WTC11 (cell line): Measurements from ENCODE around the gene TNFAIP8L1. TPM values are rescaled to one million over a fixed set of nuclear protein-coding genes. Genes with fewer than 3 reads are reported as not detected.

Experiments used
- ATAC-seq: fragments of 200-7000 bp; cut with Tn5 transposase; 2 replicates; pipeline ENCODE4 v1.10.0; 2021; ENCODE audit warnings: mild to moderate bottlenecking, moderate library complexity
- CTCF ChIA-PET: fragments of 300-600 bp; sonication (Branson Sonifier 250); formaldehyde crosslinking; loops from one replicate; lab custom pipeline; 2021; ENCODE audit warnings: antibody characterized with exemption; lab: Charles Lee
- POLR2A ChIA-PET: fragments of 350-600 bp; sonication (Branson Sonifier 250); formaldehyde crosslinking; loops from one replicate; lab custom pipeline; 2021; ENCODE audit warnings: antibody characterized with exemption; lab: Charles Lee
- DNase-seq: peaks from one replicate; pipeline ENCODE4 v3.0.0; 2021; ENCODE audit warnings: low spot score
- H3K27ac Mint-ChIP-seq: 2 replicates; pipeline ENCODE4 v1.8.0; 2021; ENCODE audit warnings: mixed read lengths
- H3K27me3 Mint-ChIP-seq: 2 replicates; pipeline ENCODE4 v1.8.0; 2021; ENCODE audit warnings: low read depth, mild to moderate bottlenecking, moderate library complexity, mixed read lengths
- H3K36me3 Mint-ChIP-seq: 2 replicates; pipeline ENCODE4 v1.8.0; 2021; ENCODE audit warnings: mixed read lengths
- H3K4me1 Mint-ChIP-seq: 2 replicates; pipeline ENCODE4 v1.8.0; 2022; ENCODE audit warnings: mixed read lengths
- H3K4me3 Mint-ChIP-seq: 2 replicates; pipeline ENCODE4 v1.8.0; 2021; ENCODE audit warnings: mild to moderate bottlenecking, moderate library complexity, mixed read lengths
- H3K9me3 Mint-ChIP-seq: 2 replicates; pipeline ENCODE4 v1.8.0; 2021; ENCODE audit warnings: mixed read lengths
- ETV6 ChIP-seq: sonication (generic); formaldehyde crosslinking; IDR thresholded peaks from 2 replicates; pipeline ENCODE4 v1.8.1; 2022; ENCODE audit warnings: mild to moderate bottlenecking, missing genetic modification reagents
- HMGA2 ChIP-seq: fragments of 250-450 bp; sonication (Bioruptor Pico); IDR thresholded peaks from 2 replicates; pipeline ENCODE4 v1.4.0; 2021; ENCODE audit warnings: mild to moderate bottlenecking, moderate library complexity
- MYBL2 ChIP-seq: sonication (generic); formaldehyde crosslinking; IDR thresholded peaks from 2 replicates; pipeline ENCODE4 v1.8.1; 2023; ENCODE audit warnings: mild to moderate bottlenecking, moderate library complexity, missing genetic modification reagents
- NR2C2 ChIP-seq: sonication (generic); formaldehyde crosslinking; IDR thresholded peaks from 2 replicates; pipeline ENCODE4 v1.8.0; 2022; ENCODE audit warnings: mild to moderate bottlenecking, missing genetic modification reagents
- OVOL2 ChIP-seq: fragments of 250-450 bp; sonication (Bioruptor Pico); IDR thresholded peaks from 2 replicates; pipeline ENCODE4 v1.9.0; 2021; ENCODE audit warnings: mild to moderate bottlenecking, borderline replicate concordance
- SMAD4 ChIP-seq: sonication (generic); formaldehyde crosslinking; IDR thresholded peaks from 2 replicates; pipeline ENCODE4 v1.8.0; 2022; ENCODE audit warnings: mild to moderate bottlenecking, missing genetic modification reagents
- TEAD1 ChIP-seq: sonication (generic); formaldehyde crosslinking; IDR thresholded peaks from 2 replicates; pipeline ENCODE4 v1.8.0; 2022; ENCODE audit warnings: mild to moderate bottlenecking, missing genetic modification reagents
- TEAD4 ChIP-seq: sonication (generic); formaldehyde crosslinking; IDR thresholded peaks from 2 replicates; pipeline ENCODE4 v1.8.0; 2022; ENCODE audit warnings: mild to moderate bottlenecking, missing genetic modification reagents
- ZNF121 ChIP-seq: sonication (generic); formaldehyde crosslinking; IDR thresholded peaks from 2 replicates; pipeline ENCODE4 v1.8.0; 2023; ENCODE audit warnings: missing genetic modification reagents
- ZNF219 ChIP-seq: sonication (generic); formaldehyde crosslinking; IDR thresholded peaks from 2 replicates; pipeline ENCODE4 v1.8.0; 2023; ENCODE audit warnings: missing genetic modification reagents, mild to moderate bottlenecking, borderline replicate concordance
- ZNF396 ChIP-seq: fragments of 250-450 bp; sonication (Bioruptor Pico); IDR thresholded peaks from 2 replicates; pipeline ENCODE4 v1.8.0; 2021; ENCODE audit warnings: mild to moderate bottlenecking, moderate library complexity, borderline replicate concordance
- total RNA-seq: library from RNA; stranded (reverse); gene quantifications from 3 replicates; pipeline ENCODE4 v1.2.3, GENCODE V29; 2021
- TF ChIP-seq, protein P1 (sequence below): sonication (generic); formaldehyde crosslinking; IDR thresholded peaks from 2 replicates; pipeline ENCODE4 v1.8.1; 2023; ENCODE audit warnings: mild to moderate bottlenecking, missing genetic modification reagents, borderline replicate concordance
- TF ChIP-seq, protein P2 (sequence below): sonication (generic); formaldehyde crosslinking; conservative IDR thresholded peaks from 2 replicates; pipeline ENCODE4 v1.8.1; 2023; ENCODE audit warnings: mild to moderate bottlenecking, low read depth, missing genetic modification reagents, moderate library complexity
- TF ChIP-seq, protein P3 (sequence below): fragments of 250-450 bp; sonication (Bioruptor Pico); IDR thresholded peaks from 2 replicates; pipeline ENCODE4 v1.9.0; 2021; ENCODE audit warnings: mild to moderate bottlenecking
- TF ChIP-seq, protein P4 (sequence below): sonication (generic); formaldehyde crosslinking; IDR thresholded peaks from 2 replicates; pipeline ENCODE4 v1.8.0; 2022; ENCODE audit warnings: mild to moderate bottlenecking, missing genetic modification reagents
- TF ChIP-seq, protein P5 (sequence below): sonication (generic); formaldehyde crosslinking; IDR thresholded peaks from 2 replicates; pipeline ENCODE4 v1.8.1; 2023; ENCODE audit warnings: mild to moderate bottlenecking, missing genetic modification reagents, moderate library complexity

TNFAIP8L1 gene
- total RNA-seq, 1 experiment from 2014 or later: 8.7 TPM

DNA sequence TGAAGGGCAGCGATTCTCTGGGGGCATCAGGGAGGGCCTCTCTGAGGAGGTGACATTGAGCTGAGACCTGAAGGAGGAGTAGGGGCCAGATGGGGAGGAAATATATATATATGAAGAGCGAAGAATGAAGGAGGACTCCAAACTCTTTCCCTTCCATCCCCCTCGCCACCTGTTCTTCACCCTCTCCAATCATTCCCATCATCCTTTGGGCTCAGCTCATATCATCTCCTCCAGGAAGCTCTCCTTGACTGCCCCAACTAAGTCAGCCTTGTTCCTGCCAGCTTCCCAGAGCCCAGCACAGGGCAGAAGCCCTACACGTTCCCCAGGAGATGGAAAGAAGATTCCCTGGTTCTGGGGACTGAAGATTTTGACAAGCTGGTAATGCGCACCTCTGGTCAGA lies 46.9 kb upstream of the TNFAIP8L1 start:
- ChIA-PET POLR2A (no interaction called here), CTCF (interaction anchor here (1.0 to 1.8 kb wide), 8 partner anchors 12 to 325 kb away, joined by 3 to 10 read pairs (median 6); no protein-coding TSS in a partner anchor)
- Mint-ChIP-seq H3K4me1 (peaks cover 22% of the 10 kb centered on the region), H3K9me3 (no peaks in the 10 kb centered on the region), H3K27ac (no peak overlapping the region), H3K27me3 (peaks cover 62% of the 10 kb centered on the region), H3K4me3 (no peak overlapping the region), H3K36me3 (no peaks in the 10 kb centered on the region)
- DNase-seq: no peak
- ATAC-seq: no peak
- TF ChIP-seq, protein P1, sequence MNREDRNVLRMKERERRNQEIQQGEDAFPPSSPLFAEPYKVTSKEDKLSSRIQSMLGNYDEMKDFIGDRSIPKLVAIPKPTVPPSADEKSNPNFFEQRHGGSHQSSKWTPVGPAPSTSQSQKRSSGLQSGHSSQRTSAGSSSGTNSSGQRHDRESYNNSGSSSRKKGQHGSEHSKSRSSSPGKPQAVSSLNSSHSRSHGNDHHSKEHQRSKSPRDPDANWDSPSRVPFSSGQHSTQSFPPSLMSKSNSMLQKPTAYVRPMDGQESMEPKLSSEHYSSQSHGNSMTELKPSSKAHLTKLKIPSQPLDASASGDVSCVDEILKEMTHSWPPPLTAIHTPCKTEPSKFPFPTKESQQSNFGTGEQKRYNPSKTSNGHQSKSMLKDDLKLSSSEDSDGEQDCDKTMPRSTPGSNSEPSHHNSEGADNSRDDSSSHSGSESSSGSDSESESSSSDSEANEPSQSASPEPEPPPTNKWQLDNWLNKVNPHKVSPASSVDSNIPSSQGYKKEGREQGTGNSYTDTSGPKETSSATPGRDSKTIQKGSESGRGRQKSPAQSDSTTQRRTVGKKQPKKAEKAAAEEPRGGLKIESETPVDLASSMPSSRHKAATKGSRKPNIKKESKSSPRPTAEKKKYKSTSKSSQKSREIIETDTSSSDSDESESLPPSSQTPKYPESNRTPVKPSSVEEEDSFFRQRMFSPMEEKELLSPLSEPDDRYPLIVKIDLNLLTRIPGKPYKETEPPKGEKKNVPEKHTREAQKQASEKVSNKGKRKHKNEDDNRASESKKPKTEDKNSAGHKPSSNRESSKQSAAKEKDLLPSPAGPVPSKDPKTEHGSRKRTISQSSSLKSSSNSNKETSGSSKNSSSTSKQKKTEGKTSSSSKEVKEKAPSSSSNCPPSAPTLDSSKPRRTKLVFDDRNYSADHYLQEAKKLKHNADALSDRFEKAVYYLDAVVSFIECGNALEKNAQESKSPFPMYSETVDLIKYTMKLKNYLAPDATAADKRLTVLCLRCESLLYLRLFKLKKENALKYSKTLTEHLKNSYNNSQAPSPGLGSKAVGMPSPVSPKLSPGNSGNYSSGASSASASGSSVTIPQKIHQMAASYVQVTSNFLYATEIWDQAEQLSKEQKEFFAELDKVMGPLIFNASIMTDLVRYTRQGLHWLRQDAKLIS (CRISPR knock-in tag): no peak
- TF ChIP-seq MYBL2 (CRISPR knock-in tag): no peak
- TF ChIP-seq HMGA2: no peak
- no peak for TF ChIP-seq TEAD1 (CRISPR knock-in tag)
- TF ChIP-seq ETV6 (CRISPR knock-in tag): no peak
- no peak for TF ChIP-seq NR2C2 (CRISPR knock-in tag)
- TF ChIP-seq SMAD4 (CRISPR knock-in tag): no peak
- TF ChIP-seq, protein P2, sequence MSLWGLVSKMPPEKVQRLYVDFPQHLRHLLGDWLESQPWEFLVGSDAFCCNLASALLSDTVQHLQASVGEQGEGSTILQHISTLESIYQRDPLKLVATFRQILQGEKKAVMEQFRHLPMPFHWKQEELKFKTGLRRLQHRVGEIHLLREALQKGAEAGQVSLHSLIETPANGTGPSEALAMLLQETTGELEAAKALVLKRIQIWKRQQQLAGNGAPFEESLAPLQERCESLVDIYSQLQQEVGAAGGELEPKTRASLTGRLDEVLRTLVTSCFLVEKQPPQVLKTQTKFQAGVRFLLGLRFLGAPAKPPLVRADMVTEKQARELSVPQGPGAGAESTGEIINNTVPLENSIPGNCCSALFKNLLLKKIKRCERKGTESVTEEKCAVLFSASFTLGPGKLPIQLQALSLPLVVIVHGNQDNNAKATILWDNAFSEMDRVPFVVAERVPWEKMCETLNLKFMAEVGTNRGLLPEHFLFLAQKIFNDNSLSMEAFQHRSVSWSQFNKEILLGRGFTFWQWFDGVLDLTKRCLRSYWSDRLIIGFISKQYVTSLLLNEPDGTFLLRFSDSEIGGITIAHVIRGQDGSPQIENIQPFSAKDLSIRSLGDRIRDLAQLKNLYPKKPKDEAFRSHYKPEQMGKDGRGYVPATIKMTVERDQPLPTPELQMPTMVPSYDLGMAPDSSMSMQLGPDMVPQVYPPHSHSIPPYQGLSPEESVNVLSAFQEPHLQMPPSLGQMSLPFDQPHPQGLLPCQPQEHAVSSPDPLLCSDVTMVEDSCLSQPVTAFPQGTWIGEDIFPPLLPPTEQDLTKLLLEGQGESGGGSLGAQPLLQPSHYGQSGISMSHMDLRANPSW (CRISPR knock-in tag): no peak
- TF ChIP-seq TEAD4 (CRISPR knock-in tag): no peak

DNA sequence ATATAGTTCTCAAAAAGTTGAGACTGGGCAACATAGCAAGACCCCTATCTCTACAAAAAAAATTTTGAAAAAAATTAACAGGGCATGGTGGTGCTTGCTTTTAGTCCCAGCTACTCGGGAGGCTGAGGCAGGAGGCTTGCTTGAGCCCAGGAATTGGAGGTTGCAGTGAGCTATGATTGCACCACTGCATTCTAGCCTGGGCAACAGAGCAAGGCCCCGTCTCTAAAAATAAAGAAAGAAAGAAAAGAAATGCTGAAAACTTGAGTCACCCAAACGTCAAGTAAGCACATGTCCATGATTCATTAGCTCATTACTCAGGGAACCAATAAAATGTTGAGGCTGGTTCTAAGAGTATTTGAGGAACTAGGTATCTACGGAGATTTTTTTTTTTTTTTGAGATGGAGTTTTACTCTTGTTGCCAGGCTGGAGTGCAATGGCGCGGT lies 45.9 kb upstream of the TNFAIP8L1 start:
- ATAC-seq (no peak), DNase-seq (no peak)
- no peak overlapping the region for H3K4me3 Mint-ChIP-seq
- TF ChIP-seq ZNF121 (CRISPR knock-in tag) (peak; percentile 68; the same call in 1 of the 2 replicates), ZNF396 (CRISPR knock-in tag) (no peak)
- H3K36me3 Mint-ChIP-seq: no peaks in the 10 kb centered on the region
- no peak overlapping the region for H3K27ac Mint-ChIP-seq
- peaks cover 19% of the 10 kb centered on the region for H3K4me1 Mint-ChIP-seq
- H3K27me3 Mint-ChIP-seq: peaks cover 59% of the 10 kb centered on the region
- CTCF ChIA-PET: interaction anchor here (0.8 to 1.8 kb wide), 6 partner anchors 13 to 326 kb away, joined by 4 to 9 read pairs (median 6); no protein-coding TSS in a partner anchor
- POLR2A ChIA-PET: no interaction called here
- H3K9me3 Mint-ChIP-seq: no peaks in the 10 kb centered on the region

DNA sequence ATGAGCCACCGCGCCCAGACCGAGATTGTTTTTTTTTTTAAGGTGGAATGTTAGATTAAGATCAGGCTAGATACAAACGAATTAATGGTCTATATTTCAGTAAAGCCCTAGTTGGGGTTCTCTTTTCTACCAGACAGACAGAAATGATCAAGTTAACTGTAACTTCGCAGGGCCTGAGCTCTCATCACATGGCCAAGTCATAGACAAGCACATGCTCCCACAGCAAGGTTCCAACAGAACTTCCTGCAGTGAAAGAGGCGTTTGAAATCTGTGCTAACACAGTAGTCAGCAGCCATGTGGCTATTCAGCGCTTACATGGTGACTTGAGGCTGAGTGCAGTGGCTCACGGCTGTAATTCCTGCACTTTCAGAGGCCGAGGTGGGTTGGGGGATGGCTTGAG lies 45.1 kb upstream of the TNFAIP8L1 start:
- ATAC-seq (no peak), DNase-seq (no peak)
- POLR2A ChIA-PET: no interaction called here
- Mint-ChIP-seq H3K27me3 (peaks cover 65% of the 10 kb centered on the region), H3K4me3 (no peak overlapping the region), H3K9me3 (no peaks in the 10 kb centered on the region), H3K36me3 (no peaks in the 10 kb centered on the region), H3K27ac (no peak overlapping the region), H3K4me1 (peaks cover 23% of the 10 kb centered on the region)
- CTCF ChIA-PET: interaction anchor here (0.8 to 1.5 kb wide), 4 partner anchors 14 to 327 kb away, joined by 3 to 6 read pairs (median 4); no protein-coding TSS in a partner anchor
- TF ChIP-seq, protein P3, sequence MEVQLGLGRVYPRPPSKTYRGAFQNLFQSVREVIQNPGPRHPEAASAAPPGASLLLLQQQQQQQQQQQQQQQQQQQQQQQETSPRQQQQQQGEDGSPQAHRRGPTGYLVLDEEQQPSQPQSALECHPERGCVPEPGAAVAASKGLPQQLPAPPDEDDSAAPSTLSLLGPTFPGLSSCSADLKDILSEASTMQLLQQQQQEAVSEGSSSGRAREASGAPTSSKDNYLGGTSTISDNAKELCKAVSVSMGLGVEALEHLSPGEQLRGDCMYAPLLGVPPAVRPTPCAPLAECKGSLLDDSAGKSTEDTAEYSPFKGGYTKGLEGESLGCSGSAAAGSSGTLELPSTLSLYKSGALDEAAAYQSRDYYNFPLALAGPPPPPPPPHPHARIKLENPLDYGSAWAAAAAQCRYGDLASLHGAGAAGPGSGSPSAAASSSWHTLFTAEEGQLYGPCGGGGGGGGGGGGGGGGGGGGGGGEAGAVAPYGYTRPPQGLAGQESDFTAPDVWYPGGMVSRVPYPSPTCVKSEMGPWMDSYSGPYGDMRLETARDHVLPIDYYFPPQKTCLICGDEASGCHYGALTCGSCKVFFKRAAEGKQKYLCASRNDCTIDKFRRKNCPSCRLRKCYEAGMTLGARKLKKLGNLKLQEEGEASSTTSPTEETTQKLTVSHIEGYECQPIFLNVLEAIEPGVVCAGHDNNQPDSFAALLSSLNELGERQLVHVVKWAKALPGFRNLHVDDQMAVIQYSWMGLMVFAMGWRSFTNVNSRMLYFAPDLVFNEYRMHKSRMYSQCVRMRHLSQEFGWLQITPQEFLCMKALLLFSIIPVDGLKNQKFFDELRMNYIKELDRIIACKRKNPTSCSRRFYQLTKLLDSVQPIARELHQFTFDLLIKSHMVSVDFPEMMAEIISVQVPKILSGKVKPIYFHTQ (CRISPR knock-in tag): no peak
- TF ChIP-seq OVOL2 (no peak), ZNF219 (CRISPR knock-in tag) (no peak)
- TF ChIP-seq, protein P4, sequence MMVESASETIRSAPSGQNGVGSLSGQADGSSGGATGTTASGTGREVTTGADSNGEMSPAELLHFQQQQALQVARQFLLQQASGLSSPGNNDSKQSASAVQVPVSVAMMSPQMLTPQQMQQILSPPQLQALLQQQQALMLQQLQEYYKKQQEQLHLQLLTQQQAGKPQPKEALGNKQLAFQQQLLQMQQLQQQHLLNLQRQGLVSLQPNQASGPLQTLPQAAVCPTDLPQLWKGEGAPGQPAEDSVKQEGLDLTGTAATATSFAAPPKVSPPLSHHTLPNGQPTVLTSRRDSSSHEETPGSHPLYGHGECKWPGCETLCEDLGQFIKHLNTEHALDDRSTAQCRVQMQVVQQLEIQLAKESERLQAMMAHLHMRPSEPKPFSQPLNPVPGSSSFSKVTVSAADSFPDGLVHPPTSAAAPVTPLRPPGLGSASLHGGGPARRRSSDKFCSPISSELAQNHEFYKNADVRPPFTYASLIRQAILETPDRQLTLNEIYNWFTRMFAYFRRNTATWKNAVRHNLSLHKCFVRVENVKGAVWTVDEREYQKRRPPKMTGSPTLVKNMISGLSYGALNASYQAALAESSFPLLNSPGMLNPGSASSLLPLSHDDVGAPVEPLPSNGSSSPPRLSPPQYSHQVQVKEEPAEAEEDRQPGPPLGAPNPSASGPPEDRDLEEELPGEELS (CRISPR knock-in tag): no peak
- TF ChIP-seq, protein P5, sequence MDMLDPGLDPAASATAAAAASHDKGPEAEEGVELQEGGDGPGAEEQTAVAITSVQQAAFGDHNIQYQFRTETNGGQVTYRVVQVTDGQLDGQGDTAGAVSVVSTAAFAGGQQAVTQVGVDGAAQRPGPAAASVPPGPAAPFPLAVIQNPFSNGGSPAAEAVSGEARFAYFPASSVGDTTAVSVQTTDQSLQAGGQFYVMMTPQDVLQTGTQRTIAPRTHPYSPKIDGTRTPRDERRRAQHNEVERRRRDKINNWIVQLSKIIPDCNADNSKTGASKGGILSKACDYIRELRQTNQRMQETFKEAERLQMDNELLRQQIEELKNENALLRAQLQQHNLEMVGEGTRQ: no peak
